Right ventricle myocardium inferior (tissue), 1 donor: ENCODE data around the gene PHPT1. TPM values are rescaled to one million over a fixed set of nuclear protein-coding genes. Genes with fewer than 3 reads are reported as not detected.

Experiments
- ATAC-seq: fragments of 200-7000 bp; cut with Tn5 transposase; one replicate; pipeline ENCODE4 v1.9.1; 2020; ENCODE audit warnings: mild to moderate bottlenecking, moderate library complexity
- DNase-seq: peaks from one replicate; pipeline ENCODE4 v3.0.0; 2021; ENCODE audit errors: missing footprints
- intact Hi-C: fragments of 100-400 bp; cut with DNase I; formaldehyde crosslinking; loops from one replicate; pipeline ENCODE4 v1.11.0; 2022
- total RNA-seq: library from RNA; stranded (reverse); fragmentation: NEBNext Ultra II Directional; extraction: Animal tissue kit (Norgen Biotek cat#: 25700); gene quantifications from one replicate; pipeline ENCODE4 v1.2.1, GENCODE V29; 2021
- donor health status: DM: no; HTN: yes; CAD: no; lungs with severe emphysema.

PHPT1 gene
- total RNA-seq, 1 donor from 2014 or later = 358 TPM

DNA sequence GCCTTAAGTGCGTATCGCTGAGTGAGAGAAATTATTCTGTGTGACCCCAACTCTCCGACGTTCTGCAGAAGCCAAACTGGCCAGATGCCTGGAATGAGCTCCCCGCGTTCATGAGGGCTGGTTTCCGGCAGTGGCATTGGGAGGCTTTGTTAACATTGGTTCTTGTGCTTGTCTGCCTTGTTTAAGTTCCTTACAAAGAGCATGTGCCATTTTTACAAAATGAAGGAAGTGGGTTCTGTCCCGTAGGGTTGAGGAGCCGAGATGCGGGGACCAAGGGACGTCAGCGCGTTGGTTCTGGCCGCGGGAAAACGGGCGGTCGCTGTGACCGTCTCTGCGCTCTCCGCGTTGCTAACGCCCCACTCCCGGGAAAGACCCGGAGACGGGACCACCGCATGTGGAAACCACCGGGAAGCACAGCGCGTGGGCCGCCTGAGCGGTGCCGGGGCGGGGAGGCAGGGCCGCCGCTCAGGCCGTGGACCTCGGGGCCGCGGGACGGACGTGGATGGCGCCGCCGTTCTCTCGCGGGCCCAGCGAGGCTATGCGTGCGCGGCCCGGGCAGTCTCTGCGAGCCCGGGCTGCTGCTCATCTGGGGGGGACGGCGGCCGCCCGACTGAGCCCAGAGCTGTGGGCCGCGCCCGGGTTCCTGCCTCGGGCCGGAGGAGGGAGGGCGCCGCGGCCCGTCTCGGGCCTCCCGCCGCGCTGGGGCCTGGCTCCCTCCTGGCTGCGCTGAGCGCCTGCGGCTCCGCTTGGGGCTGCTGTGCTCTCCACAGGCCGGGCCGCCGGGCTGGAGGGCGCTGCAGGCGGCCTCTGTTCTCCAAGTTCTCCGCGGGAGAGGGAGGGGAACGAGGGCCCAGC lies 28.0 kb upstream of the PHPT1 start:
- ATAC-seq (peak; percentile 72), DNase-seq (peak; percentile 68)
- intact Hi-C loops = no loop called here

DNA sequence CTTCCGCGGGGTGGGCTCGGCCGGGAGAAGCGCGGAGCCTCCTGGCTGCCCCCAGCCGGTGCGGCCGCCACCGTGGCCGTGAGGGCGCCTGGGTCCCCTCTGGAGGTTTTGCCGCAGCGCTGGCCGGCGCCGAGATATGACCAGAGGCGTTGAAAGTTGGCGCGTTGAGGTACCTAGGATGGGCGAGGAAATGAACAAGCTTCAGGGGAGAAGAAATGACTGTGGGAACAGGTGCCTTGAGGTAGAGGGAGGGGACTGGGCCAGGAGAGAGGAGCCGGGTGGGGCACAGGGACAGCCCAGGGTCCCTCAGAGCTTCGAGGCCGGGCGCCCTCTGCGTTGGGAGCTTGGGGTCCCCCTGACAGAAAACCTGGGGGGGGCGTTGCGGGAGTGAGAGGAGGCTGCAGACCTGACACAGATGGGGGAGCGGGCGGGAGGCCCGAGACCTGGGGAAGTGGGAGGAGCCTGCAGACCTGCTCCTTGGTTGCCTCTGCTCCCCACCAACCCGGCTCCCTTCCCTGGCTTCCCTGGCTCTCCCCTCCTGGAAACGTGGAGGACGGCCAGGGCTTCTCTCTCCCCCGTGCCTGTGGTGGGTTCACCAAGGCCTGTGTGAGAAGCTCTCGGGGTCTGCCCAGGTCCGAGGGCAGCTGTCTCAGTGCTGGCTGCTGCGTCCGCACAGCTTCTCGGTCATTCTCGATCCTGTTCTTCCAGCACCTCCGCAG lies 27.2 kb upstream of the PHPT1 start:
- ATAC-seq (no peak), DNase-seq (peak; percentile 11)
- intact Hi-C loops = no loop called here

DNA sequence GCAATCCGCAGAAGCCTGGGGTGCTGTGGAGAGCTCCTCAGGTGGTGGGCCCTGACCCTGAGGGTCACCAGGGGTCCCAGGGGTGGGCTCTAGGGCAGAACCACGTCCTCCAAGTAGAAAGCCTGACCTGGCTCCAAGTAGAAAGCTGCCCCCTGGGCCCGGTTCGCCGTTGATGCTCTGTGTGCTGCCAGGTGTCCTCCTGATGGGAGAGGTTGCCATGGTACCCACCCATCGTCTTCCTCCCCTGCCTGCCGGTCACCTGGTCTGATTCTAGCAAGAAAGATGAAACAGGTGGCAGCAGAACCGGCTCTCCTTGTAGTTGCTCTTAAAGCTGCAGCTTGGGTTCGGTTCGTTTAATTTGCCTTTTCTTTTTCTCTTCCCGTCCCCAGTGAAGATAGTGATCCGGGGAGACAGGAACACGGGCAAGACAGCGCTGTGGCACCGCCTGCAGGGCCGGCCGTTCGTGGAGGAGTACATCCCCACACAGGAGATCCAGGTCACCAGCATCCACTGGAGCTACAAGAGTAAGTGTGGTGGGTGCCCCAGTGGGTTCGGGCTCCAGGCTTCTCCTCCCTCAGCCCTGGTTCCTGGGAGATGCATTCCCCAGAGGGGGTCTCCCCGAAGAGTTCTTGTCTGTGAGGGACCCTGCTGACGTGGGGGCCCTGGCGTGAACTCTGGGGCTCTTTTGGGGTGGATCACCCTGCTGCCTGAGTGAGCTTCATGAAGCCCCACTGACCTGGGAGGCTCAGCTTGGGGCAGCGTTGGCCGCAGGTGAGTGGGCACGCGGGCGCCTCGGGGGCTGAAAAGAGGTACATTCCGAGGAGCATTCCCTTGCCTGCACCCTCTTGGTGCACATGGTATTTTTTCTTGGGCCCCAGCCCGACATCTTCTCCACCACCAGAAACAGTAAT lies 25.8 kb upstream of the PHPT1 start:
- ATAC-seq (no peak), DNase-seq (peak; percentile 49)
- intact Hi-C loops = no loop called here

DNA sequence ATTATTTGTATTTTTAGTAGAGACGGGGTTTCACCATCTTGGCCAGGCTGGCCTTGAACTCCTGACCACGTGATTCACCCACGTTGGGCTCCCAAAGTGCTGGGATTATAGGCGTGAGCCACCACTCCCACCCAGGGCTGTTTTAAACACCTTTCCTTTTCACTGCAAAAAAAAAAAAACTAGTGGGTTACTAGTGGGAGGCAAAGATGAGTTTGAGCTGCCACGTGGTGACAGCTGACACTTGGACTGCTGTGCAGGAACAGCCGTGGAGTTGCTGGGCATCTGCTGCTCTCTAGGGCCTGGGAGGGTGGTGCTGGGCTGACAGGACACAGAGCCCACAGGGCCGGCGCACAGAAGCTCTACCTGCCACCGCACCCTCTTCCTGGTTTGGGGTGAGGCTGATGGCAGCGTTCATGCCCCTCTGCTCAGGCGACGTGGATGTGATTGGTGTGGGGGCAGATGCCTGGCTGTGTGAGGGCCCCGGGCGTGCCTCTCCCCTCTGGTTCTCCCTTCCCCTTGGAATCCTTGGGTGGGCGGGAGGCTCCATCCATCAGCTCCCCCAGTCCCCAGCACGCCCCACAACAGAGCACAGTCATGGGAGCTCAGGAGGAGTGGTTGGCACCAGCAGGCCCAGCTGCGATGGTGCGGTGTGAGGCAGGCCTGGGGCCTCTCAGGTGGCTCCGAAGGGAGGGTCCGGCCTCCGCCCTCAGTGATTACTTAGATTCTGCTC lies 24.5 kb upstream of the PHPT1 start:
- intact Hi-C loops = no loop called here
- DNase-seq (peak; percentile 25), ATAC-seq (no peak)

DNA sequence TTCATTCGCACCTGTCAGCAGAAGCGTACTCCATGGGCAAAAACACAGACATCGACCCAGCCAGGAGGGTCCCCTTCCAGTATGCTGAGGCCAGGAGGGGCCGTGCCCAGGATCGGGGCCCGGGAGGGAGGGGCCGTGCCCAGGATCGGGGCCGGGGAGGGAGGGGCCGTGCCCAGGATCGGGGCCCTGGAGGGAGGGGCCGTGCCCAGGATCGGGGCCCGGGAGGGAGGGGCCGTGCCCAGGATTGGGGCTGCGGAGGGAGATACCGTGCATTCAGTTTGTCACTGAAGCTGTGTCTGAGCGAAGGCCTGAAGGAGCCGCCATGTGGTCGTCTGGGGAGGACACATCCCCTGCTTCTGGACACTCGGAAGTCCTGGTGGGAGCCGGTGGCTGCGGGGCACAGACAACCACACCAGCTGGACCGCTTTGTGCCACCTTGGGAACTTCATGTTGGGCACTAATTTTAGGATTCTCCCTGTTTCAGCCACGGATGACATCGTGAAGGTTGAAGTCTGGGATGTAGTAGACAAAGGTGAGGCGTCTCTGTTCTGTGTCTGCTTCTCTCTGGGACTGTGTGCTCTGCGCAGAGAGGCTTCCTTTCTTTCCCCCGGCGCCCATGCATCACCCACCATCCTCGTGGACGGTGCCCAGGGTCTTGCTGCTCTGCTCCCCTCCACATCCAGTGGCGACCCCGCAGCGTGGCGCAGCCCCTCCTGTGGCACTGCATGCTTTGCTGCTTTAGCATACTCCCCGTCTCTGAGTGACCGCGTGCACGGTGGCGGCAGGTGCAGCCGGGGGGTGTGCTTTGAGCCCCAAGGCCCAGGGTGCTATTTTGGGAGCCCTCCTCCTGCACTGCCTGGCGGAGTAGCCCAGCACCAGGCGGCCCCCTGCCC lies 23.7 kb upstream of the PHPT1 start:
- ATAC-seq (no peak), DNase-seq (peak; percentile 46)
- intact Hi-C loops = no loop called here

DNA sequence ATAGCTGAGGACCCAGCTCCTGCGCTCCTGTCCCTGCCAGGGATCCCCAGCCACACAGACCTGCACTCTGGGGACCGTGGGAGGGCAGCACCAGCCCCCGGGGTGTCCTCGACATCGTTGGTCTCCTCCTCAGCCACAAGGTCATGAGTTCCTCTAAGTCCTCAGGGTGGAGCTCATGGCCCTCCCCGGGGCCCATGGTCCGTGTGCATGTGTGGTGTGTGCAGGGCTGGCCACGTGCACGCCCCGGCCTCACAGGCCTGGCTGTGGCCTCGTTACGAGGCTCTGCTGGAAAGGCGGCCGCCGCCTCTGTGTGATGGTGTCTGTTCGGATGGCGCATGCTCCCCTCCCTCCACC lies 23.0 kb upstream of the PHPT1 start:
- ATAC-seq (no peak), DNase-seq (peak; percentile 9)
- intact Hi-C loops = no loop called here

DNA sequence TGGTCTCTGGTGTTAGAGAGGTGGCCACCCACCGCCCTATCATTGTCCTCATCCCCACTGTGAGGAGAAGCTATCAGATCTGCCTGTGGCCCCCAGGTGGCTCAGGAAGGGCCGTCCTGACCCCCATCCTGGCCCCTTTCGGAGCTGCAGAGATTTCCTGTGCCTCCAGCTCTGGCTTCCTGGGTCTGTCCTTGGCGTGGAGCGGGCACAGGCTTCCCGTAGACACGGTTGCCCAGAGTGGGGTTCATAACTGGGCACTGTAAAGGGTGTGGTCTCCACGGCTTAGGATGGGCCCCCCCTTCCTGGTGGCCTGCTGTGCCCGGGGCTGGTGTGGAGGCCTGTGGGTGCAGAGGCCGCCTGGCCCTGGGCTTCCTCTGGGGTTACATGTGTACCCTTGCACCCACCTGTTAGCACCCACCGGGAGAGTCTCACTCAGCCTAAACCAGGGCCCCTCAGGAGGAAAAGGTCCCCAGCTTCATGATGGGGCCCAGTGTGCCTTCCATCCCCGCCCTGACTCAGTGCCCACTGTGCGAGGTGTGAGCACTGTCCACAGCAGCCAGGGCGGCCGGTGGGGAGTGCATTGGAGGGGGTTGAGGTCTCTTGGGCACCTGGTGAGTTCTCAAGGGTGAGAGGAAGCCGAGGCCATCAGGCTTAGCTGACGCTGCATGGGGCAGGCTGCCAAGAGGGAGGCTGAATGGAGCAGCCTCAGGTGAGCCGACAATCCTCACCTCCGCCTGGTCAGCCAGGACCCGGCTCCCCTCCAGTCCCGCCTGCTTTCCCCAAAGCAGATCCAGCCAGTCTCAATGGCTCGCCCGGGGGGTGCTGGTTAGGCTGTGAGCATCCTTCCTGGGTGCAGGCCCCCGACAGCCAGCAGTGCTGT lies 22.3 kb upstream of the PHPT1 start:
- DNase-seq (peak; percentile 46), ATAC-seq (no peak)
- intact Hi-C loops = no loop called here

DNA sequence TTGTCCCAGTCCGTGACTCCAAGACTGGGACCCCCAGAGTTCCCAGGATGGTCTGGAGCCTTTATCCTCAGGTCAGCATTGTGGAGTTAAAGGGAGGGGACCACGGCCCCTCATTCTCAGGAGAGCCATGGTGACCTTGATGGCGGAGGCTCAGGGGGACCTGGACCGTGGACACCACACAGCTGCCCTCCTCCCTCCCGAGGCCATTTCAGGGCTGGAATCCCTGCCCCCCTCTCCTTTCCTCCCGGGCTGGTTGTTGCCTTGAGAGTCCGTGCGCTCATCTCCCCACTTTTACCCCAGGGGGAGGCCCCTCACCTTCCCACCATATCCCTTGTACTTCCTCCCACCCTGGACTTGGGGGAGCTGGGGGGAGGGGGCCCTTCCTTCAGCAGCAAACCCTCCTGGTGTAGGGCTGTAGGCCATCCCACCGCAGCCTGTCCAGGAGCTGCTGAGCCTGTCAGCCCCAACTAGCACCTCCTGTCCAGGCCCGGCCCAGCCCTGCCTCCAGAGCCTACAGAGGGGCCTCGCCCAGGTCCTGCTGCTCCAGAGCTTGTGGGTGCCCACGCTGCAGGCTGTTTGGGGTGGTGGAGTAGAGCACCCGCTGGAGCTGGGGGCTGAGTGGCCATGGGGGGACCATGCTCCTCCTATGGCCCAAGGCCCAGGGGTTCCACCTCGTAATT lies 21.3 kb upstream of the PHPT1 start:
- ATAC-seq (no peak), DNase-seq (peak; percentile 28)
- intact Hi-C loops = no loop called here

DNA sequence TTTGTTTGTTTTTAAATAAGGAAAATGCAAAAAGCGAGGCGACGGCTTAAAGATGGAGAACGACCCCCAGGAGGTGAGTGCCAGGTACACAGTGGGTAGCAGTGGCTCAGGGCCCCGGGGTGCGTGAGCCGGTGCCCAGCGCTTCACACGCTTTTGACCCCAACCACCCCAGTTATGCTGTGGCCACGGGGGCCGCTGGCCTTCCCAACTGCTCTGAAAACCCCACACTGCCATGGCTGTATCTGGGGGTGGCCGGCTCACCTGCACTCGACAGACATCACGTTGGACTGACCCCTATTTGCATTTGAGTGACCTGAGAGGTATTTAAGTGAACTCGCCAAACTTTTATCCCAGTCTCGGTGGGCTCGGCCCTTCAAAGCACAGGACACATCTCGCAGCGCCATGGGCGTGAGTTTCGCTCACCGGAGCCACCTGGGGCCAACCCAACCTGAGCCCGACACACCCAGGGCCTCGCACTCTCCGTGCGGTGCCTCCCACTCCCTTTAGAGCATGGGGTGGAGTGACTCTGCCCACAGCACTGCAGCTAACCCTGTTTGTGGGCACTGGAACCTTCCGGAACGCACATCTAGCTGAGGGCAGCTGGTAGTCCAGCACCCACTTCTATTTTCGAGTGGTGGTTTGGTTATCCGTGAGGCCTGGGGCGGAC lies 20.6 kb upstream of the PHPT1 start:
- DNase-seq (peak; percentile 39), ATAC-seq (no peak)
- intact Hi-C loops = no loop called here

DNA sequence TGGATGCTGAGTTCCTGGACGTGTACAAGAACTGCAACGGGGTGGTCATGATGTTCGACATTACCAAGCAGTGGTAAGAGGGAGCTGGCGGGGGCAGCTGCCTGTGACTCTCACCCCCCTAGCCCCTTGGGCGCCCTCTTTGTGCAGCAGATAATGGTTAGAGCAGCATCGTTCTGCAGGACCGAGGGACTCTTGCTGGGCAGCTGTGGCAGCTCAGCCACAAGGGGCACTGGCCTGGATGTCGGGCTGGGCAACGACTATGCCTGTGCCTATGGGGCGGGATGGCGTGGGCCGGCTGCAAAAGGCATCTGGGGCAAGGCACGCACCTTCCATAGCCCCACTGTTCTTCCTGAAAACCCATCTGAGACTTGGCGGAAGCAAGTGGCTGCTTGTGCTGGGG lies 19.8 kb upstream of the PHPT1 start:
- DNase-seq = peak; percentile 55
- no peak for ATAC-seq
- intact Hi-C loops = no loop called here

DNA sequence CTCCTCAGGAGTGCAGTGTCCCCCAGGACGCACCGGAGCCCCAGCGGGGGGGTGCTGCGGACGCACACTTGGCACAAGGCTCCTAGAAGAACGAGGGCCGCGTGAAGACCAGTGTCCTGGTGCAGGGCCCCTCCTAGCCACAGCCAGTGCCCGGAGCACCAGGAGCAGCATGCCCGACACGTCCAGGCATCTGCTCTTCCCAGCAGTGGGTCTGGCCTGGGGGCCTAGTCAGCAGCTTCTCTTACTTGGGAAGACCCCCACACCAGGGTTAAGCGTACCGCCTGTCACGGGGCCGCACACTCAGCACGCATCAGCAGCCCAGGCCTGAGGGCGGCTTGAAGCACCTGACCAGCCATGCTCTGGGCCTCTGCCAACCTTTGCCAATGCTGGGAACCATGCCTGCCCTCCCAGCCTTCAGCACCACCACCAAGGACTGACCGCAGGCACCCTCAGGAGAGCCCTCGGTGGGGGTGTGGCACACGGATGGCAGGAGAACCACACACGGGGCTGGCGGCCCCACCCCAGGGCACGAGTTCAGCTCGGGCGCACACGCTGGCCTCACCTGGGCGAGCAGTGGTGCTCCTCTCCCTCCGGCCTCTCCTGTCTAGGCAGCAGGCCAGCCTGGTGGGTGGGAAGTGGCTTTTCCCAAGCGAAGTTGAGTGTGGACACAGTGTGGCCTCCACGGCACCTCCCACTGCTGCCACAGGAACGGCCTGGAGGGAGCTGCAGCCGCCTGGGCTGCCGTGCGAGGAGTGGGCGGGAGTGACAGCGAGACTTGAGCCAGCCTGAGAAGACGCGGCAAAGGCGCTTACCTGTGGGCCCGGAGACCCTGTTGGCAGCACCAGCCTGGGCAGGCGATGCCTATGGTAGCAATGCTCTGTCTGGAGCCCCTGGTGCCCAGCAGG lies 19.0 kb upstream of the PHPT1 start:
- intact Hi-C loops = no loop called here
- ATAC-seq = no peak
- DNase-seq = peak; percentile 28

DNA sequence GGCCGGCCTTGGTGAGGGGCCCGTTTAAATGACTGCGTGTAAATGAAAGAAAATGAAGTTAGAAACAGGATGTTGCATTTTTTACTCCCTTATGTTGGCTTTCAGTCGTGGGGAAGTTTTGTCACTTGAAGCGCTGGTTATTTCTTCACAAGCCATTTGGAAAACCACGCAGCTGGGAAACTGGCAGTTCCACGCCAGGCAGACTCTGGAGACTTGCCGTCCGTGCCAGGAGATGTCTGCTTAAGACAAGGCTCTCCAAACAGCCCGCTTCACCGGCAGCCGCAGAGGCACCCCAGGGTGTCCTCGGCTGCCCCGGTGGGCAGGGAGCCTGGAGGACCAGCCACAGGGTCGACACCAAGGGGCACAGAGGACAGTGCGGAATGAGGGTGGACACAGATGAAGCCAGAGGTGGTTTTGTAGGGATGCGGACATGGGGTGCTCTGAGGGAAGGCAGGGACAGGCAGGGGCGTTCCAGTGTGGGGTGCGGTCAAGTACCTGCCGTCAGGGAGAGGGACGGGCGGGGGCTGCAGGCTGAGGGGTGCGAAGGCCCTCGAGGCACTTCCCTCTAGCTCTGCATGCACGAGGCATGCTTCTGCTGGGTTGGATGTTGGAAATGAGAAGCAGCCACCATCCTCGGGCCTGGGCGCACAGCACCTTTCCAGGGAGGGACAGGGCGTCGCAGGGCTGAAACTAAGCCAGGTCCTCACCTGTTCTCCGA lies 18.0 kb upstream of the PHPT1 start:
- intact Hi-C loops = no loop called here

DNA sequence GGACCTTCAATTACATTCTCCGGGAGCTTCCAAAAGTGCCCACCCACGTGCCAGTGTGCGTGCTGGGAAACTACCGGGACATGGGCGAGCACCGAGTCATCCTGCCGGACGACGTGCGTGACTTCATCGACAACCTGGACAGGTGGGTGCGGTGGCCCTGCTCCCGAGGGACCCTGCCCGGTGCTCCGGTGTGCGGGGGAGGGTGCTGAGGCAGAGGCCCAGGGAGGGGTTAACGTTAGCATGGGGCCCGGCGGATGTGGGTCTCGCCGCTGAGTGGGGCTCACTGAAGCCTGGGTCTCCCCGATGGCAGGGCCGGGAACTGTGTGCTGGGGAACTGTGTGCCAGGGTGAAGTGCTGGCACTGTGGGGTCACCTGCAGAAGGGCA lies 17.5 kb upstream of the PHPT1 start:
- peak; percentile 27 for DNase-seq
- no peak for ATAC-seq
- intact Hi-C loops = no loop called here

More for the DNA sequence above, 18.0 kb upstream of the PHPT1 start:
- ATAC-seq (no peak), DNase-seq (peak; percentile 20)

DNA sequence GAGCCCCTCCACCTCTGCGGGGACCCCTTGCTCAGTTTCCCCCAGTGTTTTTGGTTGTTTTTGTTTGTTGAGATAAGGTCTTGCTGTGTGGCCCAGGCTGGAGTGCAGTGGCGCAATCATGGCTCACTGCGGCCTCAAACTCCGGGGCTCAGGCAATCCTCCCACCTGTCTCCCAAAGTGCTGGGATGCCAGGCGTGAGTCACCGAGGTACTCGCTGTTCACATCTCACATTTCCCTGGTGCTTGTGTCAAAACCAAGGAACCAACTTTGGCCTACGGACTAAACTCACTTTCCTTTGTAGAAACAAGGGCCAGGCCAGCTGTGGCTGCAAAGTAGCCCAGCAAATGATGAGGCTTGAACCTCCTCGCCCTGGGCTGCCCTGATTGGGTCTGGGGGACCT lies 16.6 kb upstream of the PHPT1 start:
- DNase-seq (no peak), ATAC-seq (no peak)
- intact Hi-C loops = no loop called here
